Activated CD8-positive, alpha-beta memory T cell treated with anti-CD3 and anti-CD28 coated beads for 48 hours (primary cell): ENCODE data around the gene ZMYM2.

Experiments
- DNase-seq, 3 experiments: peaks; one replicate each; pipeline ENCODE4 v3.0.0-alpha.2; 2020; ENCODE audit warnings: low read depth in 2 of 3, low spot score in 2 of 3

The ZMYM2 gene

GRCh38 chr13:20102525-20103180 is 144.1 kb downstream of the ZMYM2 start:
- no peak for DNase-seq

GRCh38 chr13:20105161-20105689 is 146.7 kb downstream of the ZMYM2 start:
- DNase-seq = no peak

GRCh38 chr13:20106742-20107141 is 148.2 kb downstream of the ZMYM2 start:
- DNase-seq = no peak

DNA sequence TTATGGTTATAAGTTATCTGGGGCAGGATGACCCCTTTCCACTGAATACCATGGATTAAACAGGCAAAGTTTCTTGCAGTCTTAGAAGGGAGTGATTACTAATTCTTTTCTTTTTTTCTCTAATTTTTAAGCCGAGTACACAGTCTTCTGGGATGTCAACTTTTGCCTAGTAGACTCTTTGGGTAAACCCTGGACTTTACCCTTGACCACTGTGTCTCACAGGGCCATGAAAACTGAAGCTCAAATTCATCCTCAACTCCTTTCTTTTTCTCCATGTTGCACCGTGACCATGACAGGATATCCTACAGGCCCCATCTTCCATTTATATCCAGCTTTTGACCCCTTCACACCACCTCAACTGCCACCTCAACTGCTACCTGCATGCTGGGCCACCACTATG is 150.5 kb downstream of the ZMYM2 start:
- no peak for DNase-seq

GRCh38 chr13:20114066-20114610 is 155.6 kb downstream of the ZMYM2 start:
- DNase-seq = no peak

- DNase-seq = no peak
Observed at GRCh38 chr13:20116213-20116612, 157.7 kb downstream of the ZMYM2 start.

DNA sequence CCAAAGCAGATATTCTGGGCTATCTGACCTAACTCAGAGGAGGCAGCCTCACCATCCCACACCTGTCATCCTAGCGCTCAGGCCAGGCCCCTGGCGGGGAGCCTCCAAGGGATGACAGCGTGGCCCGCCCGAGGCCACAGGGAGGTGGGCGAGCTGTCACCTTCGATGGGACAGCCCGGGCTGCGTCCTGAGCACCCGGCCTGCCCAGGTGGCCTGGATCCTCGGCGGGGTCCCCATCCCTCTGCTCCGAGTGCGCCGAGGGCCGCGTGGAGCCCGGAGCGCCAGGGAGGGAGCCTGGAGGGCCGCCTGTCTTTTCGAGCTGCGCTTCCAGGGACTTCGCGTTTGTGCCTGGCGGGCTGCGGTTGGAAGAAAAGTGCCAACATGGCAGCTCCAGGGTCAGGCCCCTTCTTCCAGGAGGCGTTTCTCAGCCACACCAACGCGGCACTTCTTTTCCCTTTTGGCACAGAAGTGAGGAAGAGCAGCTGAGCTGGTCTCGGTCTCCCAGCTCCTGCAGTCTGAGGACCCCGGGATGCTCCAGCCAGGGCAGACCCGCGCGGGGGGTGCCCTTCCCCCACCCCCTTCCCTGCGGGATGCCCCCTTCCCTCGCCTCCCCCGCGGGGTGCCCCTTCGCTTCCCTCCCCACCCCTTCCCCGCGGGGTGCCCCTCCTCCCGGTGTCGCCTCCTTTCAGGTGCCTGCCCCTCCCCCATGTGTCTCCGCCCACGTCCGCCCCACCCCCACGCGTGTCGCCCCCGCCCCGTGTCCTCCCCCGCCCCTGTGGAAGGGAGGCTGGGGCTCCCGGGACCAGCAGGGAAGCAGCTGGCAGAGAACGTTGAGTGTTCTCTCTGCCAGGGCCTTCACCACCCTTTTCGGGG is 160.0 kb downstream of the ZMYM2 start:
- no peak for DNase-seq

DNA sequence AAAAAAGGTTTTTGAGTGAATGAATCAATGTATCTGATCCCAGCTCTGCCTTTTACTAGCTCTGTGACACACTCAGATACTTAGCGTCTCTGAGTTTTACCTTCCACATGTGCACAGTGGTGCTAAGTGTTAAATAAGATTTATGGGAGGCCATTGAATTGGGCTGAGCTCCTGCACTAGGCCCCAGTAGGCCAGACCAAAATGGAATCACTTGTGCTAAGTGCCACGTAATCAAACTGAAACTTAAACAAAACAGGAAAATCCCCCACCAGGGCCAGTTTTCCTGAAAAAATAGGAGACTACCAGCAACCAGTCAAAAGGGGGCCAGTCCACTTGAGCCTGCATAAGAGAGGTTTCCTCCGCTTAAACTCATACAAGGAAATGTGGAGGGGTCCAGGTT is 161.4 kb downstream of the ZMYM2 start:
- no peak for DNase-seq

DNA sequence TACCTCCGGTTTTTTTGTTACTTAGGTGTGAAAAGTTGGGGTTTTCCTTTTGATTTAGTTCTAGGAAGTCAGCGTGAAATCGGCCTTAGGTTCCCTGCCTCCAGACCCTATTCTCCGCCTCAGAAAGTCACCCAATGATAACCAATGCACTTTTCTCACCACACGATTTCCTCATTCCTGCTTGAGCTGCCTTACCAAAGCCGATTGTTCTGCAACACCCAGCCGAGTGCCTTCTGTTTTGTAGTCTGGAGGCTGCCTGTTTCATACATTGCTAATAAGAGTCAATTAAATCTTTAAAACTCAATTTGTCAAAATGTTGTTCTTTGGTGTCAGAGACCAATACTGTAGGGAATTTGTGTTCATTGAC is 162.6 kb downstream of the ZMYM2 start:
- no peak for DNase-seq

- no peak for DNase-seq
Observed at GRCh38 chr13:20124303-20124702, 165.8 kb downstream of the ZMYM2 start.

DNA sequence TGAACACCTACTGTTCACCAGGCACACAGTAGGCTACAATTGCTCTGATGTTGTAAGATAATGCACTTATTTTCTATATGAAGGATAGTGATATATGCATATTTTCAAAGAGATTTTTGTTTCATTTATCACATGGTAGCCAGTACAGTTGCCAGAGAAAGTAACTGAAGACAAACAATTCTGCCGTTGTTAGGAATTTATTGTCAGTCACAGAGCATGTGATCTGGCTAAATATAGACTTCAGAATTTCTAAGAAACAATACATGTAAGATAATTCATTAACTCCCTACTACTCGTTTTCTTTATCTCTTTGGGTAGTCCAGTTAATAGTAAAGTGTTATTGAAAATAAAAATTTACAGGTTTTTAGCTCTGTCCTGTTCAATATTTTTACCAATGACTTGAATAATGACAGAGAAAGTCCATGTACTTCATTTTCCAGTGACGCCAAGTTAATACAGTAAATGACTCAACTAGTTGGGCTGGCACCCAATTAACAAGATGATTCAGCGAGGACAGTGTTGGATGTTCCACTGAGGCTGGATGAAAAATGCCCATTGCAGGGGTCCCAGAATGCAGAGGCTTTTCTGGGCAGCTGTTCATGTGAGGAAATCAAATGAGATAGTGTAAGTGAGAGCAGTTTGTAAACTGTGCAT is 166.7 kb downstream of the ZMYM2 start:
- DNase-seq = no peak

GRCh38 chr13:20125783-20126165 is 167.2 kb downstream of the ZMYM2 start:
- DNase-seq = no peak

DNA sequence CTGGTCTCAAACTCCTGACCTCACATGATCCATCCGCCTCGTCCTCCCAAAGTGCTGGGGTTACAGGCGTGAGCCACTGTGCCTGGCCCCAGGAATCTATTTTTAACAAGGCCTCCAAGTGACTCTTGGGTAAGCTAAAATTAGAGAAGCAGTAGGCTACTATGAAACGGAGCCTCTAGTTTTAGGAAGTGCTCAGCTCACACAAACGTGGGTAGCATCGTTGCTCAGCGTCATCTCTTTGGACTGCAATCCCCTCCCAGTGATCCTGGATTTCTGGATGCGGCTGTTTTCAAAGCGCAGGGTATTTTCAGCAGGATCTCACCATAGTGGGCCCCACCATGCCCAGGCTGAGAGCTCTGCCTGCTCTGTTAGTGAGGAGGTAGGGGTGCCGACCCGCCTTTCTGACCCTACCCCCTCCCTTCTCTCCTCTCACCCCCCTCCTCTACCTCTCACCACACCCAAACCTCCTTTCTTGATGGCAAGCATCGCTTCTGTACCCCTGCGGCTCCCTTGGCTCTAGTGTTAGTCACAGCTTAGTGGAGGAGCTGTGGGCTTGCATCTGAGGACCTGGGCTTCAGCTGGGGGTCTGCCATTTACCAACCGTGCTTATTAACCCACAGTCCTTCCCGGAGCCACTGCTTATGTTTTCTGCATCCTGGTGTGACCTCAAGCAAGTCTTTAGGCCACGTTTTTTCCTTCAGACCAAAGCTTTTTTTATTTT is 168.2 kb downstream of the ZMYM2 start:
- no peak for DNase-seq

- no peak for DNase-seq
Observed at GRCh38 chr13:20127262-20127561, 168.7 kb downstream of the ZMYM2 start.

- peak in 1 of 3 experiments; percentile 13 for DNase-seq
Observed at GRCh38 chr13:20127562-20128458, 169.3 kb downstream of the ZMYM2 start.

- no peak for DNase-seq
Observed at GRCh38 chr13:20128459-20128931, 170.0 kb downstream of the ZMYM2 start.

- DNase-seq = no peak
Observed at GRCh38 chr13:20129076-20129475, 170.5 kb downstream of the ZMYM2 start.

- DNase-seq = no peak
Observed at GRCh38 chr13:20130012-20130411, 171.5 kb downstream of the ZMYM2 start.

GRCh38 chr13:20130652-20131051 is 172.1 kb downstream of the ZMYM2 start:
- no peak for DNase-seq
